GM10248 (cell line): ENCODE results near the gene TRABD2A.

Source experiments
- CTCF ChIA-PET: fragments of 300-600 bp; sonication (Branson Sonifier 250); formaldehyde crosslinking; extraction: SDS; loops from one replicate; lab custom pipeline; 2021; ENCODE audit warnings: antibody characterized with exemption; lab: Yijun Ruan, JAX
- POLR2A ChIA-PET: fragments of 350-650 bp; sonication (Branson Sonifier 250); formaldehyde crosslinking; extraction: SDS; loops from one replicate; lab custom pipeline; 2020; ENCODE audit warnings: antibody characterized with exemption; lab: Yijun Ruan, JAX
- DNase-seq: peaks from one replicate; pipeline ENCODE4 v3.0.0; 2012; ENCODE audit errors: extremely low spot score
- TF ChIP-seq, protein P1 (sequence below): IDR thresholded peaks from 2 replicates; pipeline ENCODE4 v1.5.1; 2012; ENCODE audit warnings: mild to moderate bottlenecking, low read depth; ENCODE audit errors: extremely low read depth, missing control alignments, control extremely low read depth

The TRABD2A gene

DNA sequence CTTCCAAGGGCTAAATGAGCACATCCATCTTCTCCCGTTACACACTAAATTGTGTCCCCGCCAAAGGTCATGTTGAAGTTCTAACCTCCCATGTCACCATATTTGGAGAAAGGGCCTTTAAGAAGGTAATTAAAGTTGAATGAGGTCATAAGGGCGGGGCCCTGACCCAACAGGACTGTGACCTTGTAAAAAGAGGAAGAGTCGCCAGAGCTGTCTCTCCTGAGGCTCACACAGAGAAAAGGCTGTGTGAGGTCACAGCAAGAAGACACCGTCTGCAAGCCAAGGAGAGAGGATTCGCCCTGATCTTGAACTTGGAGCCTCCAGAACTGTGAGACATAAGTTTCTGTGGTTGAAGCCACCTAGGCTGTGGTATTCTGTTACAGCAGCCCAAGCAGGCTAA is 24.1 kb downstream of the TRABD2A start:
- TF ChIP-seq, protein P1, sequence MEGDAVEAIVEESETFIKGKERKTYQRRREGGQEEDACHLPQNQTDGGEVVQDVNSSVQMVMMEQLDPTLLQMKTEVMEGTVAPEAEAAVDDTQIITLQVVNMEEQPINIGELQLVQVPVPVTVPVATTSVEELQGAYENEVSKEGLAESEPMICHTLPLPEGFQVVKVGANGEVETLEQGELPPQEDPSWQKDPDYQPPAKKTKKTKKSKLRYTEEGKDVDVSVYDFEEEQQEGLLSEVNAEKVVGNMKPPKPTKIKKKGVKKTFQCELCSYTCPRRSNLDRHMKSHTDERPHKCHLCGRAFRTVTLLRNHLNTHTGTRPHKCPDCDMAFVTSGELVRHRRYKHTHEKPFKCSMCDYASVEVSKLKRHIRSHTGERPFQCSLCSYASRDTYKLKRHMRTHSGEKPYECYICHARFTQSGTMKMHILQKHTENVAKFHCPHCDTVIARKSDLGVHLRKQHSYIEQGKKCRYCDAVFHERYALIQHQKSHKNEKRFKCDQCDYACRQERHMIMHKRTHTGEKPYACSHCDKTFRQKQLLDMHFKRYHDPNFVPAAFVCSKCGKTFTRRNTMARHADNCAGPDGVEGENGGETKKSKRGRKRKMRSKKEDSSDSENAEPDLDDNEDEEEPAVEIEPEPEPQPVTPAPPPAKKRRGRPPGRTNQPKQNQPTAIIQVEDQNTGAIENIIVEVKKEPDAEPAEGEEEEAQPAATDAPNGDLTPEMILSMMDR: no peak
- no peak for DNase-seq
- CTCF ChIA-PET: interaction anchor here (1.2 to 1.4 kb wide), 2 partner anchors 68 to 115 kb away, joined by 3 read pairs; no protein-coding TSS in a partner anchor
- POLR2A ChIA-PET: no interaction called here

DNA sequence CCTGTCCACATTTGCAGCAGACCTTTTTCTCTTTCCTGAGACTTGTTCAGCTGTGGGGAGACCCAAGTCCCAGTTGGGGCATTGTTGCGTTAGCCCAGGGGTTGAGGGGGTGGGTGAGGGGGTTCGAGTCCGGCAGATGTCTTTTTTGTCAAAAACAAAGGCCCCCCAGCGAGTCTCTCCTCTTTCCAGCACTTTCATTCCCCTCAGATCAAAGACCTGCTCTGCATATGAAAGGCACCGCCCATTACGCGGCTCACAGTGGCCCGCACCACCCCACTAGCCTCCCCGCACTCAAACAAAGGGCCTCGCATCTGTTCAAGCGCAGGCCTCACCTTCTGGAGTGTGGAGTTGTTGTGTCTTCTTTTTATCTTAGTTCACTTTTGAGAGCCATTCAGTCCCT is 25.2 kb downstream of the TRABD2A start:
- ChIA-PET POLR2A (no interaction called here), CTCF (interaction anchor here (1.2 kb wide), 1 partner anchor 10 kb away, joined by 3 read pairs; no protein-coding TSS in a partner anchor)
- no peak for DNase-seq
- TF ChIP-seq, protein P1: no peak

GRCh38 chr2:84854850-84855249 is 26.0 kb downstream of the TRABD2A start:
- CTCF ChIA-PET: no interaction called here
- POLR2A ChIA-PET: no interaction called here
- TF ChIP-seq, protein P1: no peak

GRCh38 chr2:84851876-84852275 is 29.0 kb downstream of the TRABD2A start:
- TF ChIP-seq, protein P1: no peak
- ChIA-PET POLR2A (no interaction called here), CTCF (interaction anchor here (0.7 kb wide), 1 partner anchor 25 kb away, joined by 3 read pairs; no protein-coding TSS in a partner anchor)
- DNase-seq: no peak

More at GRCh38 chr2:84854850-84855249, 26.0 kb downstream of the TRABD2A start:
- no peak for DNase-seq

GRCh38 chr2:84850471-84850870 is 30.4 kb downstream of the TRABD2A start:
- POLR2A ChIA-PET: interaction anchor here (0.6 kb wide), 1 partner anchor 20 kb away, joined by 3 read pairs; no protein-coding TSS in a partner anchor
- TF ChIP-seq, protein P1: no peak
- CTCF ChIA-PET: interaction anchor here (1.2 to 1.3 kb wide), 3 partner anchors 11 to 109 kb away, joined by 3 to 4 read pairs (median 3); no protein-coding TSS in a partner anchor
- no peak for DNase-seq

- TF ChIP-seq, protein P1: no peak
- ChIA-PET POLR2A (no interaction called here), CTCF (interaction anchor here (1.1 to 1.9 kb wide), 7 partner anchors 11 to 108 kb away, joined by 3 to 6 read pairs (median 3); no protein-coding TSS in a partner anchor)
- no peak for DNase-seq
Measured at GRCh38 chr2:84849271-84849952, 31.5 kb downstream of the TRABD2A start.
